SJSA1 (cell line): Measurements from ENCODE around the gene MAB21L1. TPM values are rescaled to one million over a fixed set of nuclear protein-coding genes. Genes with fewer than 3 reads are reported as not detected.

Source experiments
- DNase-seq, 2 experiments: peaks; one replicate each; pipeline ENCODE4 v3.0.0-alpha.2; 2015 to 2020; ENCODE audit warnings: low spot score in 2 of 2, low read depth in 1 of 2
- H3K27ac ChIP-seq: fragments of 250-450 bp; sonication (Bioruptor Pico); 2 replicates; pipeline ENCODE4 v1.5.1; 2020; ENCODE audit warnings: mild to moderate bottlenecking, moderate library complexity
- H3K27me3 ChIP-seq: fragments of 250-450 bp; sonication (Bioruptor Pico); replicated peaks from 2 replicates; pipeline ENCODE4 v1.5.1; 2020; ENCODE audit warnings: mild to moderate bottlenecking, moderate library complexity
- H3K36me3 ChIP-seq: fragments of 250-450 bp; sonication (Bioruptor Pico); 2 replicates; pipeline ENCODE4 v1.5.1; 2020; ENCODE audit warnings: mild to moderate bottlenecking
- H3K4me1 ChIP-seq: fragments of 250-450 bp; sonication (Bioruptor Pico); replicated peaks from 2 replicates; pipeline ENCODE4 v1.6.1; 2021; ENCODE audit warnings: mild to moderate bottlenecking
- H3K4me3 ChIP-seq: fragments of 250-450 bp; sonication (Bioruptor Pico); 2 replicates; pipeline ENCODE4 v1.5.1; 2020; ENCODE audit warnings: mild to moderate bottlenecking
- H3K9me3 ChIP-seq: fragments of 250-450 bp; sonication (Bioruptor Pico); replicated peaks from 2 replicates; pipeline ENCODE4 v1.5.1; 2020; ENCODE audit warnings: mild to moderate bottlenecking
- total RNA-seq: library from RNA; depleted of rRNA; stranded (reverse); fragments of >200 nt; shearing (Covaris generic); gene quantifications from 2 replicates; pipeline ENCODE4 v1.2.3, GENCODE V29; 2014; rRNA removed

The MAB21L1 gene
- total RNA-seq, result 2.6 and 3.7 TPM in 2 replicates

- Histone ChIP-seq H3K36me3 (0 out of 2 replicates have a peak, but pooled peaks cover 4% of the 10 kb centered on the region), H3K4me3 (peak within 1 kb of the TSS; percentile 53), H3K4me1 (no peaks in the 10 kb centered on the region), H3K27ac (peak within 1 kb of the TSS; percentile 41), H3K27me3 (peaks cover 5% of the 10 kb centered on the region; the same call in 1 of the 2 replicates), H3K9me3 (no peaks in the 10 kb centered on the region)
- peak; percentile 51 to 75 for DNase-seq
Observed at GRCh38 chr13:35475960-35476943, at the start of gene MAB21L1. TSS of gene MAB21L1 (minus strand) at chr13:35476689. CDS start at chr13:35476138, 551 bp downstream.

GRCh38 chr13:35524171-35524570, 47.7 kb upstream of the MAB21L1 start:
- no peak overlapping the region for H3K4me3 ChIP-seq
- H3K36me3 ChIP-seq, result no peaks in the 10 kb centered on the region
- no peaks in the 10 kb centered on the region for H3K4me1 ChIP-seq
- no peak for DNase-seq
- no peak overlapping the region for H3K27ac ChIP-seq
- H3K27me3 ChIP-seq, result no peaks in the 10 kb centered on the region
- no peaks in the 10 kb centered on the region for H3K9me3 ChIP-seq

- DNase-seq, result no peak
- no peaks in the 10 kb centered on the region for H3K4me1 ChIP-seq
- H3K36me3 ChIP-seq, result no peaks in the 10 kb centered on the region
- no peaks in the 10 kb centered on the region for H3K27me3 ChIP-seq
- no peak overlapping the region for H3K4me3 ChIP-seq
- no peak overlapping the region for H3K27ac ChIP-seq
- H3K9me3 ChIP-seq, result no peaks in the 10 kb centered on the region
Observed at GRCh38 chr13:35518337-35518946, 42.0 kb upstream of the MAB21L1 start.

- H3K27ac ChIP-seq, result no peak overlapping the region
- DNase-seq, result no peak
- no peaks in the 10 kb centered on the region for H3K36me3 ChIP-seq
- H3K4me1 ChIP-seq, result no peaks in the 10 kb centered on the region
- no peak overlapping the region for H3K4me3 ChIP-seq
- no peaks in the 10 kb centered on the region for H3K9me3 ChIP-seq
- no peaks in the 10 kb centered on the region for H3K27me3 ChIP-seq
Observed at GRCh38 chr13:35514801-35515502, 38.5 kb upstream of the MAB21L1 start.

GRCh38 chr13:35514061-35514477, 37.6 kb upstream of the MAB21L1 start:
- no peaks in the 10 kb centered on the region for H3K4me1 ChIP-seq
- H3K27me3 ChIP-seq, result no peaks in the 10 kb centered on the region
- DNase-seq, result no peak
- no peaks in the 10 kb centered on the region for H3K36me3 ChIP-seq
- H3K4me3 ChIP-seq, result no peak overlapping the region
- H3K27ac ChIP-seq, result no peak overlapping the region
- H3K9me3 ChIP-seq, result no peaks in the 10 kb centered on the region

GRCh38 chr13:35512271-35512920, 35.9 kb upstream of the MAB21L1 start:
- Histone ChIP-seq H3K4me3 (no peak overlapping the region), H3K36me3 (no peaks in the 10 kb centered on the region), H3K4me1 (no peaks in the 10 kb centered on the region), H3K27ac (no peak overlapping the region), H3K27me3 (no peaks in the 10 kb centered on the region), H3K9me3 (no peaks in the 10 kb centered on the region)
- DNase-seq, result no peak

GRCh38 chr13:35502456-35502855, 26.0 kb upstream of the MAB21L1 start:
- H3K36me3 ChIP-seq, result no peaks in the 10 kb centered on the region
- H3K27ac ChIP-seq, result no peak overlapping the region
- H3K9me3 ChIP-seq, result no peaks in the 10 kb centered on the region
- no peak overlapping the region for H3K4me3 ChIP-seq
- no peaks in the 10 kb centered on the region for H3K4me1 ChIP-seq
- no peaks in the 10 kb centered on the region for H3K27me3 ChIP-seq
- DNase-seq, result no peak

GRCh38 chr13:35501661-35502235, 25.3 kb upstream of the MAB21L1 start:
- no peaks in the 10 kb centered on the region for H3K27me3 ChIP-seq
- no peaks in the 10 kb centered on the region for H3K36me3 ChIP-seq
- H3K4me1 ChIP-seq, result no peaks in the 10 kb centered on the region
- DNase-seq, result no peak
- H3K27ac ChIP-seq, result no peak overlapping the region
- H3K4me3 ChIP-seq, result no peak overlapping the region
- H3K9me3 ChIP-seq, result no peaks in the 10 kb centered on the region

GRCh38 chr13:35500144-35500543, 23.7 kb upstream of the MAB21L1 start:
- H3K27ac ChIP-seq, result no peak overlapping the region

GRCh38 chr13:35499676-35500075, 23.2 kb upstream of the MAB21L1 start:
- no peaks in the 10 kb centered on the region for H3K9me3 ChIP-seq
- no peaks in the 10 kb centered on the region for H3K27me3 ChIP-seq
- H3K27ac ChIP-seq, result no peak overlapping the region
- H3K4me1 ChIP-seq, result no peaks in the 10 kb centered on the region
- DNase-seq, result no peak
- no peak overlapping the region for H3K4me3 ChIP-seq
- H3K36me3 ChIP-seq, result no peaks in the 10 kb centered on the region

More at GRCh38 chr13:35500144-35500543, 23.7 kb upstream of the MAB21L1 start:
- Histone ChIP-seq H3K4me3 (no peak overlapping the region), H3K4me1 (no peaks in the 10 kb centered on the region), H3K36me3 (no peaks in the 10 kb centered on the region), H3K9me3 (no peaks in the 10 kb centered on the region), H3K27me3 (no peaks in the 10 kb centered on the region)
- no peak for DNase-seq

- no peak for DNase-seq
- no peaks in the 10 kb centered on the region for H3K9me3 ChIP-seq
- H3K4me1 ChIP-seq, result no peaks in the 10 kb centered on the region
- H3K36me3 ChIP-seq, result no peaks in the 10 kb centered on the region
- no peaks in the 10 kb centered on the region for H3K27me3 ChIP-seq
- no peak overlapping the region for H3K27ac ChIP-seq
- H3K4me3 ChIP-seq, result no peak overlapping the region
Observed at GRCh38 chr13:35499196-35499662, 22.7 kb upstream of the MAB21L1 start.

GRCh38 chr13:35498231-35498630, 21.7 kb upstream of the MAB21L1 start:
- no peaks in the 10 kb centered on the region for H3K27me3 ChIP-seq
- H3K9me3 ChIP-seq, result no peaks in the 10 kb centered on the region
- no peak overlapping the region for H3K27ac ChIP-seq
- no peaks in the 10 kb centered on the region for H3K4me1 ChIP-seq
- H3K4me3 ChIP-seq, result no peak overlapping the region
- H3K36me3 ChIP-seq, result no peaks in the 10 kb centered on the region
- DNase-seq, result no peak
